ENCODE data around the gene AMELY.
"Not testable (repeated sequence)": the region's sequence is repeated elsewhere in the genome, so short reads cannot be mapped to it uniquely, and the experiment has no call there.

AMELY gene

GRCh38 chrY:6911253-6911881 lies at the start of gene AMELY:
Gene AMELY (minus strand): TSS chrY:6911752. CDS start chrY:6872608, 39,144 bp downstream.
- no peak for DNase-seq (ENCODE audit: low spot score)

GRCh38 chrY:6949947-6950346 lies 38.4 kb upstream of the AMELY start:
- DNase-seq (ENCODE audit: low spot score): no peak

GRCh38 chrY:6948378-6948777 lies 36.8 kb upstream of the AMELY start:
- DNase-seq (ENCODE audit: low spot score): no peak

GRCh38 chrY:6947695-6948094 lies 36.1 kb upstream of the AMELY start:
- DNase-seq (ENCODE audit: low spot score): no peak

- DNase-seq (ENCODE audit: low spot score): no peak
Measured at GRCh38 chrY:6935497-6935896, 23.9 kb upstream of the AMELY start.

GRCh38 chrY:6931779-6932396 lies 20.3 kb upstream of the AMELY start:
- DNase-seq (ENCODE audit: low spot score): no peak

GRCh38 chrY:6929237-6929636 lies 17.7 kb upstream of the AMELY start:
- no peak for DNase-seq (ENCODE audit: low spot score)

- DNase-seq (ENCODE audit: low spot score): no peak
Measured at GRCh38 chrY:6928265-6928664, 16.7 kb upstream of the AMELY start.

- no peak for DNase-seq (ENCODE audit: low spot score)
Measured at GRCh38 chrY:6921061-6921460, 9.5 kb upstream of the AMELY start.

GRCh38 chrY:6913362-6913761 lies 1.8 kb upstream of the AMELY start:
- no peak for DNase-seq (ENCODE audit: low spot score)

- no peak for DNase-seq (ENCODE audit: low spot score)
Measured at GRCh38 chrY:6910372-6911252, 940 bp downstream of the AMELY start, which contains the start of gene TBL1Y. Gene TBL1Y (plus strand): TSS chrY:6910697. CDS start chrY:7025085, 114,388 bp downstream.

GRCh38 chrY:6909856-6910255 lies 1.7 kb downstream of the AMELY start:
- no peak for DNase-seq (ENCODE audit: low spot score)

GRCh38 chrY:6909118-6909521 lies 2.4 kb downstream of the AMELY start:
- DNase-seq (ENCODE audit: low spot score): no peak

- not testable (repeated sequence) for DNase-seq (ENCODE audit: low spot score)
Measured at GRCh38 chrY:6908021-6908420, 3.5 kb downstream of the AMELY start.

- no peak for DNase-seq (ENCODE audit: low spot score)
Measured at GRCh38 chrY:6907591-6907990, 4.0 kb downstream of the AMELY start.

- DNase-seq (ENCODE audit: low spot score): not testable (repeated sequence)
Measured at GRCh38 chrY:6902116-6902515, 9.4 kb downstream of the AMELY start.

- DNase-seq (ENCODE audit: low spot score): no peak
Measured at GRCh38 chrY:6895236-6895635, 16.3 kb downstream of the AMELY start.

- no peak for DNase-seq (ENCODE audit: low spot score)
Measured at GRCh38 chrY:6894496-6894895, 17.1 kb downstream of the AMELY start.

GRCh38 chrY:6849384-6849783 lies 62.2 kb downstream of the AMELY start:
- no peak for DNase-seq (ENCODE audit: low spot score)

- DNase-seq (ENCODE audit: low spot score): not testable (repeated sequence)
Measured at GRCh38 chrY:6842650-6843049, 68.9 kb downstream of the AMELY start.

Data from HuH-7 (cell line).